IPS-NIHi7 (cell line): Measurements from ENCODE around the gene WDR74.

Experiments used
- DNase-seq: peaks from one replicate; pipeline ENCODE4 v3.0.0; 2012; ENCODE audit warnings: mixed read lengths; ENCODE audit errors: extremely low spot score

Gene WDR74

GRCh38 chr11:62794201-62794775, 45.1 kb downstream of the WDR74 start:
- DNase-seq = no peak

- DNase-seq = peak; percentile 42
Measured at GRCh38 chr11:62792202-62792575, 47.2 kb downstream of the WDR74 start.

GRCh38 chr11:62791501-62792201, 47.7 kb downstream of the WDR74 start, which contains the start of gene TMEM223:
TMEM223 (minus strand) TSS chr11:62792006; CDS start chr11:62791994, 12 bp downstream.
- DNase-seq = peak; percentile 93

GRCh38 chr11:62789576-62789975, 49.8 kb downstream of the WDR74 start:
- DNase-seq = no peak

GRCh38 chr11:62788991-62789390, 50.4 kb downstream of the WDR74 start:
- DNase-seq = no peak

- DNase-seq = peak; percentile 93
Measured at GRCh38 chr11:62787005-62787759, 52.2 kb downstream of the WDR74 start, which contains the start of gene TMEM179B. TMEM179B (plus strand) TSS chr11:62787402; CDS start chr11:62787432, 30 bp downstream.

GRCh38 chr11:62786318-62787004, 52.9 kb downstream of the WDR74 start:
- DNase-seq = peak; percentile 92
